Uterus (tissue), 2 donors: ENCODE results near the gene GTPBP2.

Experiments used
- POLR2A ChIP-seq, 2 donors: fragments of 450-650 bp; IDR thresholded peaks; one replicate each; pipeline ENCODE4 v1.6.1; 2016; ENCODE audit warnings: antibody characterized with exemption in 2 of 2, mild to moderate bottlenecking in 1 of 2, moderate library complexity in 1 of 2
- TF ChIP-seq, protein P1 (sequence below), 4 experiments: fragments of 200-600 bp in 2 of 4; fragments of 450-650 bp in 2 of 4; sonication (generic) in 2 of 4; IDR thresholded peaks; one replicate each; pipeline ENCODE4 v1.5.1; 2016 to 2019; ENCODE audit warnings: antibody characterized with exemption in 4 of 4, mild to moderate bottlenecking in 2 of 4, moderate library complexity in 1 of 4

- TF ChIP-seq, protein P1, sequence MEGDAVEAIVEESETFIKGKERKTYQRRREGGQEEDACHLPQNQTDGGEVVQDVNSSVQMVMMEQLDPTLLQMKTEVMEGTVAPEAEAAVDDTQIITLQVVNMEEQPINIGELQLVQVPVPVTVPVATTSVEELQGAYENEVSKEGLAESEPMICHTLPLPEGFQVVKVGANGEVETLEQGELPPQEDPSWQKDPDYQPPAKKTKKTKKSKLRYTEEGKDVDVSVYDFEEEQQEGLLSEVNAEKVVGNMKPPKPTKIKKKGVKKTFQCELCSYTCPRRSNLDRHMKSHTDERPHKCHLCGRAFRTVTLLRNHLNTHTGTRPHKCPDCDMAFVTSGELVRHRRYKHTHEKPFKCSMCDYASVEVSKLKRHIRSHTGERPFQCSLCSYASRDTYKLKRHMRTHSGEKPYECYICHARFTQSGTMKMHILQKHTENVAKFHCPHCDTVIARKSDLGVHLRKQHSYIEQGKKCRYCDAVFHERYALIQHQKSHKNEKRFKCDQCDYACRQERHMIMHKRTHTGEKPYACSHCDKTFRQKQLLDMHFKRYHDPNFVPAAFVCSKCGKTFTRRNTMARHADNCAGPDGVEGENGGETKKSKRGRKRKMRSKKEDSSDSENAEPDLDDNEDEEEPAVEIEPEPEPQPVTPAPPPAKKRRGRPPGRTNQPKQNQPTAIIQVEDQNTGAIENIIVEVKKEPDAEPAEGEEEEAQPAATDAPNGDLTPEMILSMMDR (IDR thresholded peaks at IDR 0.05) = no peak
- no peak for TF ChIP-seq POLR2A (IDR thresholded peaks at IDR 0.05)
Measured at GRCh38 chr6:43582911-43583310, 46.2 kb downstream of the GTPBP2 start.
